Measurements from ENCODE around the gene PPP1R16B.

The PPP1R16B gene

GRCh38 chr20:38937978-38938473 lies 132.5 kb downstream of the PPP1R16B start:
- TF ChIP-seq, protein P1, sequence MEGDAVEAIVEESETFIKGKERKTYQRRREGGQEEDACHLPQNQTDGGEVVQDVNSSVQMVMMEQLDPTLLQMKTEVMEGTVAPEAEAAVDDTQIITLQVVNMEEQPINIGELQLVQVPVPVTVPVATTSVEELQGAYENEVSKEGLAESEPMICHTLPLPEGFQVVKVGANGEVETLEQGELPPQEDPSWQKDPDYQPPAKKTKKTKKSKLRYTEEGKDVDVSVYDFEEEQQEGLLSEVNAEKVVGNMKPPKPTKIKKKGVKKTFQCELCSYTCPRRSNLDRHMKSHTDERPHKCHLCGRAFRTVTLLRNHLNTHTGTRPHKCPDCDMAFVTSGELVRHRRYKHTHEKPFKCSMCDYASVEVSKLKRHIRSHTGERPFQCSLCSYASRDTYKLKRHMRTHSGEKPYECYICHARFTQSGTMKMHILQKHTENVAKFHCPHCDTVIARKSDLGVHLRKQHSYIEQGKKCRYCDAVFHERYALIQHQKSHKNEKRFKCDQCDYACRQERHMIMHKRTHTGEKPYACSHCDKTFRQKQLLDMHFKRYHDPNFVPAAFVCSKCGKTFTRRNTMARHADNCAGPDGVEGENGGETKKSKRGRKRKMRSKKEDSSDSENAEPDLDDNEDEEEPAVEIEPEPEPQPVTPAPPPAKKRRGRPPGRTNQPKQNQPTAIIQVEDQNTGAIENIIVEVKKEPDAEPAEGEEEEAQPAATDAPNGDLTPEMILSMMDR (IDR thresholded peaks at IDR 0.05; ENCODE audit: low read depth, low read length): no peak
- in situ Hi-C loops (cut with HindIII; ENCODE audit: low sequenced_read_pairs): no loop called here

GRCh38 chr20:38939686-38940085 lies 134.2 kb downstream of the PPP1R16B start:
- no peak for DNase-seq (ENCODE audit: low read depth, low spot score)
- in situ Hi-C loops (cut with HindIII; ENCODE audit: low sequenced_read_pairs): no loop called here
- TF ChIP-seq, protein P1 (IDR thresholded peaks at IDR 0.05; ENCODE audit: low read depth, low read length): no peak
- no peak overlapping the region for H3K4me3 ChIP-seq (ENCODE audit: low read depth, low read length)

More at GRCh38 chr20:38937978-38938473, 132.5 kb downstream of the PPP1R16B start:
- H3K4me3 ChIP-seq (ENCODE audit: low read depth, low read length): no peak overlapping the region
- DNase-seq (ENCODE audit: low read depth, low spot score): no peak

GRCh38 chr20:38940644-38941043 lies 135.1 kb downstream of the PPP1R16B start:
- in situ Hi-C loops (cut with HindIII; ENCODE audit: low sequenced_read_pairs): no loop called here
- DNase-seq (ENCODE audit: low read depth, low spot score): no peak
- H3K4me3 ChIP-seq (ENCODE audit: low read depth, low read length): no peak overlapping the region
- TF ChIP-seq, protein P1 (IDR thresholded peaks at IDR 0.05; ENCODE audit: low read depth, low read length): no peak

DNA sequence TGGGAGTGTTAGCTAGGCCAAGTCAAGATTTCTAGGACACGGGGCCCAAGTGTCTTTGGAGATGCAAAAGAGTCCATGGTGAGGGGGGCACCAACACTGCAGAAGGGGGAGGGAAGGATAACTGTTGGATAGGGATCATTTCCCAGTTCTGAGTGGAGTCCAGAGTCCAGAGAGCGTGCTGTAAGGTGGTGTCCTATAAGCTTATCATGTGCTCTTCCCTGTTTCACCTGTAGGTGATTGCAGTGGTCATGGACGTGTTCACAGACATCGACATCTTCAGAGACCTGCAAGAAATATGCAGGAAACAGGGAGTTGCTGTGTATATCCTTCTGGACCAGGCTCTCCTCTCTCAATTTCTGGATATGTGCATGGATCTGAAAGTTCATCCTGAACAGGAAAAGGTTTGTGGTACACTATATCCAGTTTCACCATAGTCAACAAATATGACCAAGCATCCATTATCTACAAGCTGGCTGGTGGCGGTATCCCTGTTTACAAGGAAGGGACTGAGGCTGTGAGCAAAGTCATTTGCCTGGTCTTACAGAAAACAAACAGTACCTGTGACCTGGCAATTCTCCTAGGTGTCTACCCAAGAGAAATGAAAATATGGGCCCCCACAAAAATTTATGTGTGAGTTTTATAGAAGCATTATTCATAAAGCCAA lies 136.4 kb downstream of the PPP1R16B start:
- no peak overlapping the region for H3K4me3 ChIP-seq (ENCODE audit: low read depth, low read length)
- DNase-seq (ENCODE audit: low read depth, low spot score): no peak
- TF ChIP-seq, protein P1 (IDR thresholded peaks at IDR 0.05; ENCODE audit: low read depth, low read length): no peak
- in situ Hi-C loops (cut with HindIII; ENCODE audit: low sequenced_read_pairs): no loop called here

- TF ChIP-seq, protein P1 (IDR thresholded peaks at IDR 0.05; ENCODE audit: low read depth, low read length): no peak
- in situ Hi-C loops (cut with HindIII; ENCODE audit: low sequenced_read_pairs): no loop called here
- no peak for DNase-seq (ENCODE audit: low read depth, low spot score)
- no peak overlapping the region for H3K4me3 ChIP-seq (ENCODE audit: low read depth, low read length)
Observed at GRCh38 chr20:38945012-38945411, 139.5 kb downstream of the PPP1R16B start.

- in situ Hi-C loops (cut with HindIII; ENCODE audit: low sequenced_read_pairs): no loop called here
- no peak for DNase-seq (ENCODE audit: low read depth, low spot score)
- TF ChIP-seq, protein P1 (IDR thresholded peaks at IDR 0.05; ENCODE audit: low read depth, low read length): no peak
- H3K4me3 ChIP-seq (ENCODE audit: low read depth, low read length): no peak overlapping the region
Observed at GRCh38 chr20:38946836-38947235, 141.3 kb downstream of the PPP1R16B start.
